Gastrocnemius medialis (tissue), 4 donors: ENCODE results near the gene SMARCB1. TPM values are rescaled to one million over a fixed set of nuclear protein-coding genes. Genes with fewer than 3 reads are reported as not detected.

Experiments used
- ATAC-seq, 2 donors: fragments of 150-250 bp; one replicate each; pipeline ENCODE4 v1.9.1; 2016
- DNase-seq, 2 donors: peaks; one replicate each; pipeline ENCODE4 v3.0.0-alpha.2; 2019
- H3K27ac ChIP-seq, 4 donors: fragments of 200-600 bp; sonication (generic); 1 replicate in 1 of 4; 2 replicates in 3 of 4; pipeline ENCODE4 v1.5.1; 2016 to 2018; ENCODE audit warnings: mild to moderate bottlenecking in 2 of 4, moderate library complexity in 1 of 4
- H3K27me3 ChIP-seq, 3 donors: fragments of 200-600 bp; sonication (generic) in 2 of 3; 1 replicate in 1 of 3; 2 replicates in 2 of 3; pipeline versions ENCODE4 v1.5.1 to v1.6.0; 2016 to 2019; ENCODE audit warnings: mild to moderate bottlenecking in 1 of 3, moderate library complexity in 1 of 3
- H3K36me3 ChIP-seq, 2 donors: fragments of 200-600 bp; sonication (generic) in 1 of 2; one replicate each; pipeline ENCODE4 v1.5.1; 2017 to 2018
- H3K4me1 ChIP-seq, 2 donors: fragments of 200-600 bp; sonication (generic) in 1 of 2; one replicate each; pipeline ENCODE4 v1.5.1; 2016 to 2017; ENCODE audit warnings: mild to moderate bottlenecking in 2 of 2
- H3K4me3 ChIP-seq, 4 donors: fragments of 200-600 bp; sonication (generic) in 3 of 4; 1 replicate in 1 of 4; 2 replicates in 3 of 4; pipeline ENCODE4 v1.5.1; 2016 to 2019; ENCODE audit warnings: mild to moderate bottlenecking in 2 of 4
- H3K9me3 ChIP-seq, 3 donors: fragments of 200-600 bp; sonication (generic) in 2 of 3; 1 replicate in 1 of 3; 2 replicates in 2 of 3; pipeline ENCODE4 v1.5.1; 2016 to 2019
- CTCF ChIP-seq, 5 experiments: fragments of 450-650 bp in 3 of 5; fragments of 200-600 bp in 2 of 5; sonication (generic) in 2 of 5; IDR thresholded peaks in 4 of 5; conservative IDR thresholded peaks in 1 of 5; 1 replicate in 4 of 5; 2 replicates in 1 of 5; pipeline ENCODE4 v1.5.1; 2016 to 2019; ENCODE audit warnings: antibody characterized with exemption in 5 of 5, mild to moderate bottlenecking in 3 of 5, moderate library complexity in 3 of 5
- POLR2A ChIP-seq, 2 donors: fragments of 450-650 bp; IDR thresholded peaks; one replicate each; pipeline ENCODE4 v1.6.1; 2017; ENCODE audit warnings: antibody characterized with exemption in 2 of 2, mild to moderate bottlenecking in 2 of 2, moderate library complexity in 2 of 2
- in situ Hi-C, 4 donors: fragments of 200-750 bp; cut with MboI; loops; one replicate each; pipeline versions ENCODE4 v1.15.0 to v1.8.0; 2017; ENCODE audit warnings: low sequenced_read_pairs in 4 of 4
- intact Hi-C: fragments of 100-400 bp; cut with DNase I; formaldehyde crosslinking; loops from one replicate; pipeline ENCODE4 v1.15.1; 2023; ENCODE audit warnings: low total_unique reads
- total RNA-seq, 4 donors: library from RNA; depleted of rRNA; stranded (reverse); fragments of >200 nt; gene quantifications; one replicate each; pipeline versions ENCODE4 v1.1.0 to v1.2.3, GENCODE V29; 2016

The SMARCB1 gene
- total RNA-seq, 4 donors from 2014 or later: 37.8 to 65.6 (median 55.2) TPM

- ATAC-seq (no peak), DNase-seq (no peak)
- intact Hi-C loops: no loop called here
- no peaks in the 10 kb centered on the region for H3K27me3 ChIP-seq
- in situ Hi-C loops: loop anchor here in 1 of 4 donors (5.0 kb wide), 1 partner anchor 67 kb away; no protein-coding TSS in a partner anchor
- no peaks in the 10 kb centered on the region for H3K4me1 ChIP-seq
- no peak for TF ChIP-seq POLR2A (IDR thresholded peaks at IDR 0.05)
- no peak for TF ChIP-seq CTCF (IDR thresholded peaks at IDR 0.05 in 4 of 5, conservative IDR thresholded peaks at IDR 0.05 in 1 of 5)
- no peak overlapping the region for H3K4me3 ChIP-seq
- H3K9me3 ChIP-seq: no peaks in the 10 kb centered on the region
- H3K27ac ChIP-seq: no peak overlapping the region
- no peaks in the 10 kb centered on the region for H3K36me3 ChIP-seq
Measured at GRCh38 chr22:23780146-23780748, 6.5 kb upstream of the SMARCB1 start.

- TF ChIP-seq CTCF (IDR thresholded peaks at IDR 0.05 in 4 of 5, conservative IDR thresholded peaks at IDR 0.05 in 1 of 5) (no peak), POLR2A (IDR thresholded peaks at IDR 0.05) (no peak)
- ATAC-seq: no peak
- intact Hi-C loops (no loop called here), in situ Hi-C loops (loop anchor here in 1 of 4 donors (5.0 kb wide), 1 partner anchor 66 kb away; no protein-coding TSS in a partner anchor)
- H3K27me3 ChIP-seq: no peaks in the 10 kb centered on the region
- no peak overlapping the region for H3K4me3 ChIP-seq
- H3K36me3 ChIP-seq: no peaks in the 10 kb centered on the region
- no peak for DNase-seq
- peaks cover under 1 to 6% of the 10 kb centered on the region in 2 donors for H3K4me1 ChIP-seq
- no peak overlapping the region for H3K27ac ChIP-seq
- no peaks in the 10 kb centered on the region for H3K9me3 ChIP-seq
Measured at GRCh38 chr22:23781065-23781464, 5.7 kb upstream of the SMARCB1 start.

- peaks cover 6 to 11% of the 10 kb centered on the region in 2 donors for H3K4me1 ChIP-seq
- no peak overlapping the region for H3K27ac ChIP-seq
- H3K9me3 ChIP-seq: no peaks in the 10 kb centered on the region
- H3K27me3 ChIP-seq: no peaks in the 10 kb centered on the region
- H3K4me3 ChIP-seq: no peak overlapping the region
- intact Hi-C loops (no loop called here), in situ Hi-C loops (loop anchor here in 1 of 4 donors (5.0 kb wide), 1 partner anchor 66 kb away; no protein-coding TSS in a partner anchor)
- ATAC-seq: no peak
- H3K36me3 ChIP-seq: no peaks in the 10 kb centered on the region
- no peak for DNase-seq
- no peak for TF ChIP-seq POLR2A (IDR thresholded peaks at IDR 0.05)
- no peak for TF ChIP-seq CTCF (IDR thresholded peaks at IDR 0.05 in 4 of 5, conservative IDR thresholded peaks at IDR 0.05 in 1 of 5)
Measured at GRCh38 chr22:23781511-23782183, 5.1 kb upstream of the SMARCB1 start.

GRCh38 chr22:23782252-23782651 is 4.5 kb upstream of the SMARCB1 start:
- Histone ChIP-seq H3K36me3 (no peaks in the 10 kb centered on the region), H3K4me3 (no peak overlapping the region), H3K27ac (no peak overlapping the region), H3K4me1 (peaks cover 6 to 11% of the 10 kb centered on the region in 2 donors), H3K27me3 (no peaks in the 10 kb centered on the region), H3K9me3 (no peaks in the 10 kb centered on the region)
- no peak for DNase-seq
- no peak for ATAC-seq
- intact Hi-C loops: no loop called here
- in situ Hi-C loops: loop anchor here in 1 of 4 donors (5.0 kb wide), 1 partner anchor 65 kb away; no protein-coding TSS in a partner anchor
- TF ChIP-seq POLR2A (IDR thresholded peaks at IDR 0.05) (no peak), CTCF (IDR thresholded peaks at IDR 0.05 in 4 of 5, conservative IDR thresholded peaks at IDR 0.05 in 1 of 5) (no peak)
